EH (cell line): Measurements from ENCODE around the gene ZNRF2.
"Not testable (repeated sequence)": the region's sequence is repeated elsewhere in the genome, so short reads cannot be mapped to it uniquely, and the experiment has no call there.

Experiments
- DNase-seq: peaks from one replicate; pipeline ENCODE4 v3.0.0-alpha.2; 2015; ENCODE audit warnings: low read depth

The ZNRF2 gene

GRCh38 chr7:30287625-30288024 lies 3.2 kb downstream of the ZNRF2 start:
- not testable (repeated sequence) for DNase-seq

- not testable (repeated sequence) for DNase-seq
These were observed 5.2 kb downstream of the ZNRF2 start for GRCh38 chr7:30289634-30290033.

- DNase-seq, result peak; percentile 17
These were observed 5.9 kb downstream of the ZNRF2 start for GRCh38 chr7:30290317-30290716.

GRCh38 chr7:30292416-30293038 lies 8.1 kb downstream of the ZNRF2 start:
- not testable (repeated sequence) for DNase-seq

GRCh38 chr7:30296304-30296703 lies 11.9 kb downstream of the ZNRF2 start:
- DNase-seq, result not testable (repeated sequence)

- not testable (repeated sequence) for DNase-seq
These were observed 13.1 kb downstream of the ZNRF2 start for GRCh38 chr7:30297499-30297898.

- DNase-seq, result not testable (repeated sequence)
These were observed 14.0 kb downstream of the ZNRF2 start for GRCh38 chr7:30298409-30298808.

GRCh38 chr7:30301751-30302150 lies 17.4 kb downstream of the ZNRF2 start:
- no peak for DNase-seq

GRCh38 chr7:30302656-30303311 lies 18.4 kb downstream of the ZNRF2 start:
- no peak for DNase-seq

GRCh38 chr7:30303312-30304039 lies 19.1 kb downstream of the ZNRF2 start:
- no peak for DNase-seq

GRCh38 chr7:30304177-30304884 lies 19.9 kb downstream of the ZNRF2 start:
- no peak for DNase-seq

- no peak for DNase-seq
These were observed 22.6 kb downstream of the ZNRF2 start for GRCh38 chr7:30306976-30307375.

- no peak for DNase-seq
These were observed 24.0 kb downstream of the ZNRF2 start for GRCh38 chr7:30308389-30308788.

GRCh38 chr7:30309302-30309701 lies 24.9 kb downstream of the ZNRF2 start:
- no peak for DNase-seq

GRCh38 chr7:30309842-30310435 lies 25.5 kb downstream of the ZNRF2 start:
- no peak for DNase-seq

- no peak for DNase-seq
These were observed 26.4 kb downstream of the ZNRF2 start for GRCh38 chr7:30310674-30311362.

- DNase-seq, result no peak
These were observed 27.8 kb downstream of the ZNRF2 start for GRCh38 chr7:30312178-30312577.

- peak; percentile 26 for DNase-seq
These were observed 29.0 kb downstream of the ZNRF2 start for GRCh38 chr7:30313348-30313747.

- DNase-seq, result no peak
These were observed 29.4 kb downstream of the ZNRF2 start for GRCh38 chr7:30313793-30314192.

GRCh38 chr7:30315589-30315988 lies 31.2 kb downstream of the ZNRF2 start:
- DNase-seq, result no peak

- no peak for DNase-seq
These were observed 36.0 kb downstream of the ZNRF2 start for GRCh38 chr7:30320392-30320791.
